Right lobe of liver (tissue), 6 donors: Measurements from ENCODE around the gene DNAJC13. TPM values are rescaled to one million over a fixed set of nuclear protein-coding genes. Genes with fewer than 3 reads are reported as not detected.

Experiments
- ATAC-seq, 4 donors: fragments of 200-7000 bp; cut with Tn5 transposase; one replicate each; pipeline ENCODE4 v1.9.1; 2020; ENCODE audit warnings: mild to moderate bottlenecking in 4 of 4, moderate library complexity in 4 of 4
- DNase-seq, 3 donors: peaks; one replicate each; pipeline ENCODE4 v3.0.0-alpha.2; 2020
- H3K27ac ChIP-seq, 3 donors: fragments of 200-600 bp; one replicate each; pipeline ENCODE4 v1.8.0; 2022
- H3K27me3 ChIP-seq, 2 donors: fragments of 200-600 bp; one replicate each; pipeline ENCODE4 v1.8.0; 2022
- H3K36me3 ChIP-seq, 4 donors: fragments of 200-600 bp; sonication (generic) in 1 of 4; one replicate each; pipeline versions ENCODE4 v1.5.1 to v1.8.0; 2017 to 2022; ENCODE audit warnings: control low read depth in 1 of 4
- H3K4me1 ChIP-seq, 4 donors: fragments of 200-600 bp; sonication (generic) in 1 of 4; one replicate each; pipeline versions ENCODE4 v1.5.1 to v1.8.0; 2017 to 2022; ENCODE audit warnings: control low read depth in 1 of 4
- H3K4me3 ChIP-seq, 3 donors: fragments of 200-600 bp; one replicate each; pipeline ENCODE4 v1.8.0; 2022
- H3K9me3 ChIP-seq, 4 donors: fragments of 200-600 bp; sonication (generic) in 1 of 4; one replicate each; pipeline versions ENCODE4 v1.5.1 to v1.8.0; 2017 to 2022; ENCODE audit warnings: control low read depth in 1 of 4
- CTCF ChIP-seq, 4 donors: fragments of 200-600 bp in 3 of 4; fragments of 450-650 bp in 1 of 4; IDR thresholded peaks; one replicate each; pipeline versions ENCODE4 v1.5.1 to v1.8.0; 2016 to 2022; ENCODE audit warnings: antibody characterized with exemption in 4 of 4, mild to moderate bottlenecking in 2 of 4
- POLR2A ChIP-seq: fragments of 450-650 bp; IDR thresholded peaks from one replicate; pipeline ENCODE4 v1.6.1; 2017; ENCODE audit warnings: antibody characterized with exemption, mild to moderate bottlenecking
- WGBS: methylation state at CpG from one replicate; pipeline ENCODE4 v1.1.6; 2018; ENCODE audit warnings: low coverage, low lambda C conversion rate; ENCODE audit not compliant: insufficient coverage; ENCODE audit errors: missing lambda C conversion rate; 5-methylcytosine and 5-hydroxymethylcytosine counted together
- intact Hi-C, 2 donors: fragments of 100-400 bp; cut with DNase I; formaldehyde crosslinking; loops; one replicate each; pipeline versions ENCODE4 v1.11.2 to v1.14.1; 2022
- total RNA-seq, 6 experiments: library from RNA; depleted of rRNA in 2 of 6; stranded (reverse); fragments of >200 nt in 2 of 6; fragmentation: NEBNext Ultra II Directional in 3 of 6; extraction: Animal tissue kit (Norgen Biotek cat#: 25700) in 3 of 6; gene quantifications; one replicate each; pipeline versions ENCODE4 v1.1.0 to v1.2.4, GENCODE V29; 2016 to 2023
- donor health status: DM: no; HTN: yes; CAD: no.
- donor health status: DM: no; HTN: no; CAD: no.
- donor health status: DM: no; HTN: no; CAD: no.
- donor health status: DM: no; HTN: yes; CAD: no.
- donor health status: DM: no; HTN: yes; CAD: no.

DNAJC13 gene
- total RNA-seq, 6 experiments from 2014 or later, result 12.6 to 19.4 (median 18.3) TPM

- ATAC-seq (peak; percentile 63 to 68 (median 65)), DNase-seq (peak in 2 of 3 donors; percentile 71)
- TF ChIP-seq POLR2A (peak; percentile 23), CTCF (IDR thresholded peaks at IDR 0.05) (no peak)
- intact Hi-C loops, result no loop called here
- Histone ChIP-seq H3K4me3 (peak overlapping the region; percentile 92 to 98 (median 98)), H3K36me3 (no peaks in the 10 kb centered on the region), H3K27ac (peak overlapping the region; percentile 83 to 93 (median 85)), H3K27me3 (no peaks in the 10 kb centered on the region), H3K9me3 (no peaks in the 10 kb centered on the region), H3K4me1 (peaks cover 0 to 8% (median 0%) of the 10 kb centered on the region in 4 donors)
- WGBS, result under 1% methylated on average over 18 of the region's 28 CpGs
Observed at GRCh38 chr3:132417695-132418411, 551 bp downstream of the DNAJC13 start.

- Histone ChIP-seq H3K27me3 (no peaks in the 10 kb centered on the region), H3K4me1 (peaks cover 0 to 8% (median 0%) of the 10 kb centered on the region in 4 donors), H3K27ac (peak overlapping the region in 1 of 3 donors; percentile 93), H3K9me3 (no peaks in the 10 kb centered on the region), H3K36me3 (no peaks in the 10 kb centered on the region), H3K4me3 (peak overlapping the region in 2 of 3 donors; percentile 92 to 98)
- 23% methylated on average over 4 of the region's 4 CpGs for WGBS
- DNase-seq, result no peak
- no peak for ATAC-seq
- intact Hi-C loops, result no loop called here
- TF ChIP-seq CTCF (IDR thresholded peaks at IDR 0.05) (no peak), POLR2A (no peak)
Observed at GRCh38 chr3:132418916-132419315, 1.6 kb downstream of the DNAJC13 start.

GRCh38 chr3:132421832-132422231, 4.5 kb downstream of the DNAJC13 start:
- ATAC-seq (no peak), DNase-seq (no peak)
- intact Hi-C loops, result no loop called here
- Histone ChIP-seq H3K9me3 (no peaks in the 10 kb centered on the region), H3K4me3 (no peak overlapping the region), H3K4me1 (peaks cover 0 to 4% (median 0%) of the 10 kb centered on the region in 4 donors), H3K27ac (no peak overlapping the region), H3K27me3 (no peaks in the 10 kb centered on the region), H3K36me3 (no peaks in the 10 kb centered on the region)
- 93% methylated on average over 4 of the region's 4 CpGs for WGBS
- TF ChIP-seq CTCF (IDR thresholded peaks at IDR 0.05) (no peak), POLR2A (no peak)

GRCh38 chr3:132422531-132422930, 5.2 kb downstream of the DNAJC13 start:
- intact Hi-C loops, result no loop called here
- no peaks in the 10 kb centered on the region for H3K27me3 ChIP-seq
- no peaks in the 10 kb centered on the region for H3K36me3 ChIP-seq
- H3K4me3 ChIP-seq, result no peak overlapping the region
- no peak for DNase-seq
- 92% methylated on average over 1 of the region's 1 CpG for WGBS
- peaks cover 0 to 4% (median 0%) of the 10 kb centered on the region in 4 donors for H3K4me1 ChIP-seq
- TF ChIP-seq POLR2A (no peak), CTCF (IDR thresholded peaks at IDR 0.05) (no peak)
- no peak for ATAC-seq
- H3K27ac ChIP-seq, result no peak overlapping the region
- H3K9me3 ChIP-seq, result no peaks in the 10 kb centered on the region
